OCI-LY7 (cell line): ENCODE results near the gene SEMA3G. TPM values are rescaled to one million over a fixed set of nuclear protein-coding genes. Genes with fewer than 3 reads are reported as not detected.

Source experiments
- BruUV-seq: library from RNA; stranded (reverse); fragments of 400-500 nt; replicated peaks from 2 replicates; lab custom pipeline; 2021; lab: Mats Ljungman, UMichigan
- CTCF ChIA-PET: fragments of 300-600 bp; sonication (Branson Sonifier 250); formaldehyde crosslinking; loops from one replicate; lab custom pipeline; 2022; ENCODE audit warnings: antibody characterized with exemption; ENCODE audit not compliant: unreplicated experiment; lab: Charles Lee
- POLR2A ChIA-PET: fragments of 300-600 bp; sonication (Branson Sonifier 250); formaldehyde crosslinking; loops from one replicate; lab custom pipeline; 2022; ENCODE audit warnings: antibody characterized with exemption; lab: Charles Lee
- DNase-seq: peaks from one replicate; pipeline ENCODE4 v3.0.0-alpha.2; 2015; ENCODE audit warnings: low spot score
- H2AFZ ChIP-seq: fragments of 200-600 bp; sonication (generic), shearing (Covaris generic); 2 replicates; pipeline ENCODE4 v1.6.1; 2014; ENCODE audit warnings: mild to moderate bottlenecking, antibody characterized with exemption, low read length, moderate library complexity
- H3K27ac ChIP-seq: fragments of 200-600 bp; sonication (generic); 2 replicates; pipeline ENCODE4 v1.5.1; 2014; ENCODE audit warnings: mixed run types, low read depth, mild to moderate bottlenecking, moderate library complexity, low read length, inconsistent platforms; ENCODE audit not compliant: poor library complexity, severe bottlenecking
- H3K36me3 ChIP-seq: fragments of 200-600 bp; sonication (generic); 2 replicates; pipeline ENCODE4 v1.6.1; 2014; ENCODE audit warnings: mild to moderate bottlenecking, antibody characterized with exemption, low read length, moderate library complexity, mixed read lengths; ENCODE audit not compliant: insufficient read depth
- H3K4me1 ChIP-seq: fragments of 200-600 bp; sonication (generic); 2 replicates; pipeline ENCODE4 v1.5.1; 2014; ENCODE audit warnings: mild to moderate bottlenecking, low read length; ENCODE audit not compliant: insufficient read depth, poor library complexity, severe bottlenecking
- H3K4me2 ChIP-seq: fragments of 200-600 bp; sonication (generic); 2 replicates; pipeline ENCODE4 v1.6.1; 2014; ENCODE audit warnings: mild to moderate bottlenecking, low read length
- H3K4me3 ChIP-seq: fragments of 200-600 bp; sonication (generic); 2 replicates; pipeline ENCODE4 v1.5.1; 2014; ENCODE audit warnings: mild to moderate bottlenecking, low read depth, low read length; ENCODE audit not compliant: poor library complexity, severe bottlenecking
- H3K79me2 ChIP-seq: fragments of 200-600 bp; sonication (generic); 2 replicates; pipeline ENCODE4 v1.6.1; 2016; ENCODE audit warnings: low read depth, mild to moderate bottlenecking, low read length, moderate library complexity, mixed read lengths; ENCODE audit not compliant: insufficient read depth
- H3K9me2 ChIP-seq: fragments of 200-600 bp; sonication (generic); 2 replicates; pipeline ENCODE4 v1.6.1; 2016; ENCODE audit warnings: mild to moderate bottlenecking, low read length, mixed read lengths; ENCODE audit not compliant: insufficient read depth
- H3K9me3 ChIP-seq: fragments of 200-600 bp; sonication (generic); 2 replicates; pipeline ENCODE4 v1.6.1; 2014; ENCODE audit warnings: mild to moderate bottlenecking, mixed run types, low read length, mixed read lengths
- H4K20me1 ChIP-seq: fragments of 200-600 bp; sonication (generic); 2 replicates; pipeline ENCODE4 v1.6.1; 2014; ENCODE audit warnings: mild to moderate bottlenecking, antibody characterized with exemption, low read length, moderate library complexity, mixed read lengths; ENCODE audit not compliant: insufficient read depth
- EZH2phosphoT487 ChIP-seq: fragments of 200-600 bp; sonication (generic); IDR thresholded peaks from 2 replicates; pipeline ENCODE4 v1.6.1; 2018; ENCODE audit warnings: low read depth, borderline replicate concordance, mild to moderate bottlenecking, mixed run types, antibody characterized with exemption, low read length, moderate library complexity, mixed read lengths
- intact Hi-C: fragments of 100-400 bp; cut with micrococcal nuclease; formaldehyde crosslinking; loops from one replicate; pipeline ENCODE4 v1.10.0; 2022; ENCODE audit not compliant: unreplicated experiment
- total RNA-seq, 2 experiments: library from RNA; depleted of rRNA in 1 of 2; stranded (reverse); fragments of >200 nt in 1 of 2; shearing (Covaris generic) in 1 of 2; gene quantifications; 2 replicates each; pipeline ENCODE4 v1.2.3, GENCODE V29; 2014 to 2022
- TF ChIP-seq, protein P1 (sequence below): fragments of 200-600 bp; sonication (generic); conservative IDR thresholded peaks from 2 replicates; pipeline ENCODE4 v1.5.1; 2014; ENCODE audit warnings: mild to moderate bottlenecking, antibody characterized with exemption, low read length, moderate library complexity, mixed read lengths

The SEMA3G gene
- total RNA-seq, 2 experiments from 2014 or later, result not detected

DNA sequence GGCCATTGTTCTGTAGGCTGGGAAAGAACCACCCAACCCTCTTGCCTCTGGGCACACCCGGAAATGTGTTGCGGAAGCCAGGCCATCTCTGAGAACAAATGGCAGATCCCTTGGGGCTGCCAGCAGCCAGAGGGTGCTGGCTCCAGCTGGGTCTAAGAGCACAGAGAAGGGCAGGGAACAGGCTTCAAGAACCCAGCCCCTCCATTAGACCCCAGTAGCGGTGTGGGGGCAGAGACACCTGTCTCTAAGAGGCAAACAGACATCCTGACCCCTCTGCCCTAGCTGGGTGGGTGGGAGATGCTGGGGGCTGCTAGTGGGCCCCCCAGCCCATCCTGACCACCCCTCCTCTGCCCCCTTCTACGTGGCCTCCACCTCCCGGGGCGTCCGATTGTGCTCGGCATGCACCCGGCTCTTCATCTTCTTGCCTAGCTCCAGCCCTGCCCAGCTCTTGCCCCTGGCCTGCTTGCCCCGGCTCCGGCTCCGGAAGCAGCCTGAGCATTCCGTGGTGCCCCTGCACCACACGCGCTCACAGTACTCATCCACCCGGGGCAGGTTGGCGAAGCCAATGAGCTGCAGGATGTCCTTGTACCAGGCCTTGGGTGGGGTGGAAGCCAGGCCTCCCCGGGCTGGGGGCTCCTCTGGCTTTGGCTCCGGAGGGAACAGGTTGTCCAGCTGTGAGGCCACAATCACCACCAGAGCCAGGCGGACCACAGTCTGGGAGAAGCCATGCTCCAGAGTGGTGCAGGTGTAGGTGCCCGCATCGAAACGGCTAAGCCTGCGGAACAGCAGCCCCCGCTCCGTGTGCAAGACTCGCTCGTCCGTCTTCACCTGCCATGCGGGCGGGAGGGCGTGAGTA, 9.4 kb downstream of the SEMA3G start:
- intact Hi-C loops, result no loop called here
- TF ChIP-seq, protein P1, sequence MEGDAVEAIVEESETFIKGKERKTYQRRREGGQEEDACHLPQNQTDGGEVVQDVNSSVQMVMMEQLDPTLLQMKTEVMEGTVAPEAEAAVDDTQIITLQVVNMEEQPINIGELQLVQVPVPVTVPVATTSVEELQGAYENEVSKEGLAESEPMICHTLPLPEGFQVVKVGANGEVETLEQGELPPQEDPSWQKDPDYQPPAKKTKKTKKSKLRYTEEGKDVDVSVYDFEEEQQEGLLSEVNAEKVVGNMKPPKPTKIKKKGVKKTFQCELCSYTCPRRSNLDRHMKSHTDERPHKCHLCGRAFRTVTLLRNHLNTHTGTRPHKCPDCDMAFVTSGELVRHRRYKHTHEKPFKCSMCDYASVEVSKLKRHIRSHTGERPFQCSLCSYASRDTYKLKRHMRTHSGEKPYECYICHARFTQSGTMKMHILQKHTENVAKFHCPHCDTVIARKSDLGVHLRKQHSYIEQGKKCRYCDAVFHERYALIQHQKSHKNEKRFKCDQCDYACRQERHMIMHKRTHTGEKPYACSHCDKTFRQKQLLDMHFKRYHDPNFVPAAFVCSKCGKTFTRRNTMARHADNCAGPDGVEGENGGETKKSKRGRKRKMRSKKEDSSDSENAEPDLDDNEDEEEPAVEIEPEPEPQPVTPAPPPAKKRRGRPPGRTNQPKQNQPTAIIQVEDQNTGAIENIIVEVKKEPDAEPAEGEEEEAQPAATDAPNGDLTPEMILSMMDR, result no peak
- no peak for TF ChIP-seq EZH2phosphoT487
- no peaks in the 10 kb centered on the region for H3K79me2 ChIP-seq
- ChIA-PET CTCF (no interaction called here), POLR2A (no interaction called here)
- DNase-seq, result peak; percentile 57
- no peak overlapping the region for H3K27ac ChIP-seq
- peak overlapping the region; percentile 11; the same call in 1 of the 2 replicates for H3K4me2 ChIP-seq
- no peaks in the 10 kb centered on the region for H4K20me1 ChIP-seq
- no peak overlapping the region for H3K4me3 ChIP-seq
- H3K9me2 ChIP-seq, result no peaks in the 10 kb centered on the region
- no peaks in the 10 kb centered on the region for H3K36me3 ChIP-seq
- no TSS peak for BruUV-seq
- peaks cover 8% of the 10 kb centered on the region for H3K4me1 ChIP-seq
- no peaks in the 10 kb centered on the region for H3K9me3 ChIP-seq
- H2AFZ ChIP-seq, result peak overlapping the region; percentile 34; the same call in 1 of the 2 replicates

DNA sequence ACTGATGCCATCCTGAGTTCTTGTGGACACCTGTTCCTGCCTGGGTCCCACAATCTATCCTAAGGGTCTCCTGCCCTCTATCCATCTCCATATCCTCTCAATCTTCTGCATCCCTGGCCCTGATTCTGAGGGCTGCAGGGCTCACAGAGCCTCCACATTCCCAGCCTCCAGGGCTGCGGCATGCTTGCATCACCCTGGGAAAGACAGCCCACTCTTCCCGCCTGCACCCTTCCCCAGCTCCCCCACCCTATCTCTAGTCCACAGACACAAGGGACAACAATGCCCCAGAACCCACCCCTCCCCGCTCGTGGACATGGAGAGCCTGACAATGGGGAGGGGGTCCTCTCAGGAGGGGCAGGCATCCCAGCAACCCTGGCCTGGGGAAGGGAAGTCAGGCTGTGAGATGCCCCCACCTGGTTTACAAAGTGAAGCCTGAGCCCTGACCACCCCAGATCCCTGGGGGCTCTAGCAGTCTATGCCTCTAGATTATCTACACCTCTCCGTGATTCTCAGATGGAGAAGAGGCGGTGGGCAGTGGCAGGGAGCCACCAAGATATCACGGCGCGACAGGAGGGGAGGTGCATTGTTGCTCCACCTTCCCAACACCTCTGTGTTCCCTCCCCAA, 10.3 kb downstream of the SEMA3G start:
- H2AFZ ChIP-seq, result peak overlapping the region; percentile 34; the same call in 1 of the 2 replicates
- no peak overlapping the region for H3K4me3 ChIP-seq
- no peak overlapping the region for H3K27ac ChIP-seq
- TF ChIP-seq, protein P1, result no peak
- TF ChIP-seq EZH2phosphoT487, result no peak
- BruUV-seq, result no TSS peak
- H3K4me2 ChIP-seq, result peak overlapping the region; percentile 11; the same call in 1 of the 2 replicates
- H3K4me1 ChIP-seq, result peaks cover 8% of the 10 kb centered on the region
- H3K79me2 ChIP-seq, result no peaks in the 10 kb centered on the region
- POLR2A ChIA-PET, result no interaction called here
- no peaks in the 10 kb centered on the region for H3K9me3 ChIP-seq
- no peaks in the 10 kb centered on the region for H4K20me1 ChIP-seq
- DNase-seq, result no peak
- intact Hi-C loops, result no loop called here
- no peaks in the 10 kb centered on the region for H3K36me3 ChIP-seq
- CTCF ChIA-PET, result no interaction called here
- no peaks in the 10 kb centered on the region for H3K9me2 ChIP-seq
